GM12878 (cell line): ENCODE data around the gene PCDHGB1. TPM values are rescaled to one million over a fixed set of nuclear protein-coding genes. Genes with fewer than 3 reads are reported as not detected.

Experiments
- ATAC-seq: fragments of 200-7000 bp; cut with Tn5 transposase; 3 replicates; pipeline ENCODE4 v1.9.1; 2020; ENCODE audit warnings: mild to moderate bottlenecking, moderate library complexity
- BruUV-seq: library from RNA; stranded (reverse); fragments of 400-500 nt; replicated peaks from 2 replicates; lab custom pipeline; 2021; lab: Mats Ljungman, UMichigan
- CTCF ChIA-PET: fragments of 300-600 bp; sonication (Branson Sonifier 250); formaldehyde crosslinking; extraction: SDS; loops from one replicate; lab custom pipeline; 2021; ENCODE audit warnings: inconsistent platforms; lab: Yijun Ruan, JAX
- POLR2A ChIA-PET: fragments of 350-600 bp; formaldehyde crosslinking; extraction: SDS; loops from one replicate; lab custom pipeline; 2021; ENCODE audit warnings: inconsistent platforms; lab: Charles Lee
- RAD21 ChIA-PET: fragments of 300-600 bp; sonication (Branson Sonifier 250); formaldehyde crosslinking; loops from one replicate; lab custom pipeline; 2023; ENCODE audit warnings: antibody characterized with exemption; ENCODE audit not compliant: unreplicated experiment; lab: Charles Lee
- SMC1A ChIA-PET: fragments of 300-600 bp; sonication (Branson Sonifier 250); formaldehyde crosslinking; loops from one replicate; lab custom pipeline; 2023; ENCODE audit not compliant: unreplicated experiment, uncharacterized antibody; lab: Charles Lee
- DNase-seq: peaks from one replicate; pipeline ENCODE4 v3.0.0-alpha.2; 2011; ENCODE audit warnings: low read depth, low spot score
- FAIRE-seq: peaks from 3 replicates; lab custom pipeline; 2011; peaks lifted over from hg19 to GRCh38; lab: Jason Lieb, UNC
- H2AFZ ChIP-seq: 2 replicates; pipeline ENCODE4 v1.6.0; 2011; ENCODE audit warnings: low read depth, low read length, control low read depth; ENCODE audit not compliant: control insufficient read depth
- H3K27ac ChIP-seq: 2 replicates; pipeline ENCODE4 v1.5.1; 2011; ENCODE audit warnings: control low read depth; ENCODE audit not compliant: control insufficient read depth, insufficient read depth
- H3K27me3 ChIP-seq, 2 experiments: replicated peaks in 1 of 2; 2 replicates each; pipeline versions ENCODE4 v1.6.0 to v1.6.1; 2011; ENCODE audit warnings: low read length in 1 of 2; ENCODE audit not compliant: control insufficient read depth in 2 of 2, insufficient read depth in 2 of 2
- H3K36me3 ChIP-seq, 2 experiments: 2 replicates each; pipeline ENCODE4 v1.5.1; 2011; ENCODE audit warnings: low read length in 1 of 2; ENCODE audit not compliant: control insufficient read depth in 2 of 2, insufficient read depth in 2 of 2
- H3K4me1 ChIP-seq: 2 replicates; pipeline ENCODE4 v1.6.1; 2011; ENCODE audit warnings: mild to moderate bottlenecking, low read length, moderate library complexity, mixed read lengths; ENCODE audit not compliant: control insufficient read depth, insufficient read depth
- H3K4me2 ChIP-seq: 2 replicates; pipeline ENCODE4 v1.6.0; 2011; ENCODE audit warnings: control low read depth; ENCODE audit not compliant: control insufficient read depth, insufficient read depth
- H3K4me3 ChIP-seq: fragments of 200-600 bp; sonication (generic); 2 replicates; pipeline ENCODE4 v1.5.1; 2016
- H3K79me2 ChIP-seq: 2 replicates; pipeline ENCODE4 v1.6.0; 2011; ENCODE audit warnings: low read length; ENCODE audit not compliant: control insufficient read depth, insufficient read depth
- H3K9ac ChIP-seq: 2 replicates; pipeline ENCODE4 v1.8.0; 2011; ENCODE audit warnings: low read length, control low read depth, mixed read lengths; ENCODE audit not compliant: control insufficient read depth, insufficient read depth
- H3K9me3 ChIP-seq: replicated peaks from 3 replicates; pipeline ENCODE4 v1.5.1; 2011; ENCODE audit warnings: mild to moderate bottlenecking, low read length; ENCODE audit not compliant: control insufficient read depth, insufficient read depth
- H4K20me1 ChIP-seq: 2 replicates; pipeline ENCODE4 v1.6.0; 2011; ENCODE audit not compliant: control insufficient read depth, insufficient read depth
- BCL3 ChIP-seq: IDR thresholded peaks from 2 replicates; pipeline ENCODE4 v1.6.1; 2011; ENCODE audit warnings: borderline replicate concordance, low read depth, mild to moderate bottlenecking, moderate library complexity, low read length; ENCODE audit not compliant: insufficient read depth, poor library complexity, severe bottlenecking
- CEBPZ ChIP-seq: fragments of 150-350 bp; IDR thresholded peaks from 2 replicates; pipeline ENCODE4 v1.6.1; 2016; ENCODE audit warnings: low read depth, low read length
- FOXM1 ChIP-seq: IDR thresholded peaks from 2 replicates; pipeline ENCODE4 v1.6.1; 2012; ENCODE audit warnings: low read depth, mild to moderate bottlenecking, inconsistent platforms, low read length, moderate library complexity
- GABPA ChIP-seq: IDR thresholded peaks from 2 replicates; pipeline ENCODE4 v1.6.1; 2014; ENCODE audit warnings: antibody characterized with exemption, low read depth, mild to moderate bottlenecking, inconsistent platforms
- HDAC6 ChIP-seq: fragments of 200-600 bp; sonication (generic); IDR thresholded peaks from one replicate; pipeline ENCODE4 v1.8.0; 2017; ENCODE audit warnings: antibody characterized with exemption; ENCODE audit not compliant: unreplicated experiment
- MTA3 ChIP-seq: IDR thresholded peaks from 2 replicates; pipeline ENCODE4 v1.6.1; 2012; ENCODE audit warnings: low read length, inconsistent platforms, borderline replicate concordance
- NFIC ChIP-seq: IDR thresholded peaks from 2 replicates; pipeline ENCODE4 v1.6.1; 2012; ENCODE audit warnings: low read depth, mild to moderate bottlenecking, inconsistent platforms, low read length, moderate library complexity
- POU2F2 ChIP-seq: IDR thresholded peaks from 3 replicates; pipeline ENCODE4 v1.6.1; 2011; ENCODE audit warnings: low read depth, mild to moderate bottlenecking, low read length, borderline replicate concordance
- SPI1 ChIP-seq: IDR thresholded peaks from 2 replicates; pipeline ENCODE4 v1.6.1; 2011; ENCODE audit warnings: low read depth, mild to moderate bottlenecking, low read length, moderate library complexity, borderline replicate concordance; ENCODE audit not compliant: insufficient read depth
- STAT3 ChIP-seq: IDR thresholded peaks from 2 replicates; pipeline ENCODE4 v1.6.1; 2011; ENCODE audit warnings: low read depth, low read length, improper control_type of control experiment
- TARDBP ChIP-seq: IDR thresholded peaks from 2 replicates; pipeline ENCODE4 v1.6.1; 2016; ENCODE audit warnings: borderline replicate concordance
- YBX1 ChIP-seq: fragments of 450-650 bp; IDR thresholded peaks from 2 replicates; pipeline ENCODE4 v1.6.1; 2016; ENCODE audit warnings: antibody characterized with exemption
- WGBS: methylation state at CpG from one replicate; pipeline ENCODE4 v1.1.6; 2016; ENCODE audit warnings: low lambda C conversion rate; ENCODE audit not compliant: insufficient replicate concordance, insufficient coverage; ENCODE audit errors: missing lambda C conversion rate; 5-methylcytosine and 5-hydroxymethylcytosine counted together
- in situ Hi-C: fragments of 300-500 bp; cut with MboI; formaldehyde crosslinking; loops from 9 replicates; pipeline ENCODE4 v1.14.3; 2018; ENCODE audit warnings: mixed read lengths
- intact Hi-C: fragments of 100-400 bp; cut with micrococcal nuclease; formaldehyde crosslinking; loops from one replicate; pipeline ENCODE4 v1.14.2; 2022; ENCODE audit not compliant: unreplicated experiment
- polyA plus RNA-seq, 11 experiments: library from polyadenylated mRNA; depleted of rRNA in 4 of 11; unstranded in 6 of 11; stranded (reverse) in 5 of 11; fragments of >200 nt; fragmentation: Nextera tagmentation in 4 of 11; fragmentation: Illumina TruSeq in 1 of 11; extraction: Ambion mirVana in 4 of 11; extraction: Trizol in 1 of 11; gene quantifications; 1 replicate in 1 of 11; 2 replicates in 10 of 11; pipeline versions ENCODE4 v1.2.1 to v1.2.3, GENCODE V29; 2011 to 2016; ENCODE audit warnings: inconsistent platforms in 2 of 11, missing spikeins in 2 of 11, low read depth in 1 of 11
- total RNA-seq, 4 experiments: library from RNA; depleted of rRNA in 3 of 4; stranded (reverse); fragments of >200 nt in 3 of 4; fragmentation: Illumina TruSeq in 1 of 4; extraction: Trizol in 1 of 4; gene quantifications; 2 replicates each; pipeline versions ENCODE4 v1.2.1 to v1.2.3, GENCODE V29; 2013 to 2021

Gene PCDHGB1
- total and polyA plus RNA-seq, 10 of the 15 experiments (the other 5 are each of a cell fraction or from before 2014, with no cell fraction given): 0.04 to 0.40 (median 0.08) TPM; not detected in 2

GRCh38 chr5:141399555-141400258 lies 49.8 kb downstream of the PCDHGB1 start:
- Histone ChIP-seq H3K4me1 (no peaks in the 10 kb centered on the region), H3K9me3 (peaks cover 18% of the 10 kb centered on the region; the same call in 2 of the 3 replicates), H2AFZ (no peak overlapping the region), H3K4me3 (no peak overlapping the region), H3K9ac (no peak overlapping the region), H3K27ac (no peak overlapping the region), H3K4me2 (no peak overlapping the region), H3K36me3 (no peaks in the 10 kb centered on the region), H4K20me1 (no peaks in the 10 kb centered on the region), H3K79me2 (no peaks in the 10 kb centered on the region), H3K27me3 (no peaks in the 10 kb centered on the region)
- intact Hi-C loops: no loop called here
- ChIA-PET POLR2A (no interaction called here), SMC1A (no interaction called here), CTCF (interaction anchor here (1.0 kb wide), 2 partner anchors 12 to 29 kb away, joined by 4 read pairs; partner anchors contain the start of genes PCDHGB3 and PCDHGB4), RAD21 (no interaction called here)
- DNase-seq (no peak), ATAC-seq (no peak), FAIRE-seq (no peak)
- 88% methylated on average over 47 of the region's 61 CpGs for WGBS
- in situ Hi-C loops: no loop called here
- no TSS peak for BruUV-seq
- TF ChIP-seq NFIC (no peak), GABPA (no peak), SPI1 (no peak), YBX1 (no peak), MTA3 (no peak), TARDBP (no peak), POU2F2 (no peak), HDAC6 (no peak), CEBPZ (no peak), STAT3 (no peak), FOXM1 (no peak), BCL3 (no peak)
